GM12801 (cell line): ENCODE data around the gene AKIRIN2.

ENCODE experiments used
- TF ChIP-seq, protein P1 (sequence below): IDR thresholded peaks from one replicate; pipeline ENCODE4 v1.5.1; 2011; ENCODE audit warnings: control low read depth; ENCODE audit not compliant: insufficient read length; ENCODE audit errors: extremely low read depth

The AKIRIN2 gene

DNA sequence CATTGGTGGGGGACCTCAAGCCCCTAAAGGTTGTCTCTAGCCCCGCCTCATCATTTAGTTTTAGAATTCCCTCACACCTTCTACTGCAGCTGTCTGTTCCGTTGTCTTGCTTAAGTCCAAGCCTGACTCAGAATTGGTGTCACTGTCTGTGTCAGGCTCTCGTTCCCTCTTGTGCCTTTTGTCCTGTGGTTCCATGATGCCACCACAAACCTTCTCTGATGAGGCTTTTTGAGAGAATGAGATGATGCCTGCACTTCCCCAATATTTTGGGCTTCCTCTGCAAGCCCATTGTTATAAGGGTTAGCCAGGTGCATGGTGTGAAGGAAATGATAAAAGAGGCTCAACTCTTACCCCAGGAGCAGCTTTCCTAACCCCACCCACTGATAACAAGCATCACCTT lies 8.1 kb upstream of the AKIRIN2 start:
- TF ChIP-seq, protein P1, sequence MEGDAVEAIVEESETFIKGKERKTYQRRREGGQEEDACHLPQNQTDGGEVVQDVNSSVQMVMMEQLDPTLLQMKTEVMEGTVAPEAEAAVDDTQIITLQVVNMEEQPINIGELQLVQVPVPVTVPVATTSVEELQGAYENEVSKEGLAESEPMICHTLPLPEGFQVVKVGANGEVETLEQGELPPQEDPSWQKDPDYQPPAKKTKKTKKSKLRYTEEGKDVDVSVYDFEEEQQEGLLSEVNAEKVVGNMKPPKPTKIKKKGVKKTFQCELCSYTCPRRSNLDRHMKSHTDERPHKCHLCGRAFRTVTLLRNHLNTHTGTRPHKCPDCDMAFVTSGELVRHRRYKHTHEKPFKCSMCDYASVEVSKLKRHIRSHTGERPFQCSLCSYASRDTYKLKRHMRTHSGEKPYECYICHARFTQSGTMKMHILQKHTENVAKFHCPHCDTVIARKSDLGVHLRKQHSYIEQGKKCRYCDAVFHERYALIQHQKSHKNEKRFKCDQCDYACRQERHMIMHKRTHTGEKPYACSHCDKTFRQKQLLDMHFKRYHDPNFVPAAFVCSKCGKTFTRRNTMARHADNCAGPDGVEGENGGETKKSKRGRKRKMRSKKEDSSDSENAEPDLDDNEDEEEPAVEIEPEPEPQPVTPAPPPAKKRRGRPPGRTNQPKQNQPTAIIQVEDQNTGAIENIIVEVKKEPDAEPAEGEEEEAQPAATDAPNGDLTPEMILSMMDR = no peak

DNA sequence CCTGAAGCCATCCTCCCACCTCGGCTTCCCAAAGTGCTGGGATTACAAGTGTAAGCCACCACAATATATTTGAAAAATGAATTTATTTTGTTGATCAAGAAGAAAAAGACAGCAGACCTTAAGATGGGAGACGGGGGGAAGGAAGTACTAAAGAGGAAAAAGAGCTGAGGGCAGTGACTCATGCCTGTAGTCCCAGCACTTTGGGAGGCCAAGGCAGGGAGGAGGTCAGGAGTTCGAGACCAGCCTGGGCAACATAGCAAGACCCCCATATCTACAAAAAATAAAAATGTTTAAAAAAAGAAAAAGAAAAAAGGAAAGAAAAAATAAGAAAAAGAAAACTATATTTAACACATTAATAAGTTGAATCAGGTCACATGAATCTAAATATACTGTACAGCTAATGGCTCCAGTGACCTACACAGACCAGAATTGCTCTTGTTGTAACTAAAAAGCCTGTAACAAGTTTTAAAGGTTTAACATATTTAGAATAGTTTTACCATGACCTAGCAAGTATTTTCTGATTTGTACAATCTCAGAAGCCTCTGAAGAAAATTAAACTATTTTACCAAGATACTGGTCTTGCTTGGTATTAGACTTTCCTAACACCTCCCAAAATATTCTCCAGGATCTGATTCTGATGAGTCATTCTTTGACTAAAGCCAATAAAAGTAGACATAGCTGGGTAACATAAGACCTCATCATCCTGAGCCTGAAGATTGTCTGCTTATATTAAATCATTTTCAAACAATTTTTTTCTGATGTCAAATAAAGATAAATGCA lies 4.3 kb upstream of the AKIRIN2 start:
- TF ChIP-seq, protein P1 = no peak

DNA sequence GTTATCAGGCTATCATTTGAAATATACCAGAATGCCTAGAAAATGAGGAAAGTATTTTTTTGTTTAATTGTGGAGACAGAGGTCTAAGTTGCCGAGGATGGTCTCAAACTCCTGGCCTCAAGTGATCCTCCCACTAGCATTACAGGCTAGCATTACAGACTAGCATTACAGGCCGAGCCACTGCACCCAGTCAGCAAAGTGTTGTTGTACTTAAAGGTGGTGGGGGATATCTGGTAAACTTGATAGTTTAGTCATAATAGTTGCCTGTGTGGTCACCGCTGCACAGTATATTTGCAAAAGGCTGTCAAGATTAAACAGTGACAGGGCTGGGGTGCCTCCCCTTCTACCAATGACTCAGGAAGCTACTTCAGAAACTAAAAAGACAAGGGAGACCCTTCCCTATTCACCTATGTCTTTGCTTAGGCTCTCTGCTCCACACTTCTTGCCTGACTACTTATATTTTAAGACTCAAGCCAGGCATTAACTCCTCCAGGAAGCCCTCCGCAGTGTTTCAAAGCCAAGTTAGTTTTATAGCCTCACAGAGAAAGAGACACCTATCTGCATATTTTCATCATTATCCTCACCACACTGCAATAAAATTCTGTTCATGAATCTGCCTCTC lies 3.1 kb upstream of the AKIRIN2 start:
- TF ChIP-seq, protein P1 = no peak

DNA sequence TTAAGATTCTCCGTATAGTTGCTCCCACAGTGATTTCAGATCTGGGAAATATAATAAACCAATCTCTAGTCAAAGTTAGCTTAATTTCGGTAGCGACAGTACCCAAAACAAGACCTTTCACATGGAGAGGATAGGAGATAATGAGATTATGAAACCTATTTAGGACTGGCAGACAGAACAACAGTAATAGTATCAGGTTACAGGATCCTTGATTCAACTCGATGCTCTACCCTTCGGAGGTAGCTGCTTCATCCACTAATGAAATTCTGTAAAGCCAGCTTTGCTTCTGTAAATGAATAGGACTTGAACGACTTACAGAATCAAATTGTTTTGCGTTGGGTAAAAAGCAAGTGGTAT lies 534 bp upstream of the AKIRIN2 start:
- TF ChIP-seq, protein P1 = no peak

DNA sequence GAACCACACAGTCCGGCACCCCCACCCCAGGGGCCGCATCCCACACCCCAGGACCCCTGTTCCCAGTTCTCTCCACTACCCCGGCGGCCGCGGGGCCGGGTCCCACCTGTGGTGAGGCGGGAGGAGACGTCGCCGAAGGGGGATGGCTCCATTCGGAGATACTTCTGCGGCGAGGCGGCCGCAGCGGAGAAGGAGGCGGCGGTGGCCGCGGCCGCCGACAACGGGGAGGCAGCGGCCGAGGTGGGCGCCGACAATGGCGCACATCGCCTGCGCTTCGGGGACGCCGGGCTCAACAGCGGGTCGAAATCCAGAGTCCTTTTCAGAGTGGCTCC lies 723 bp downstream of the AKIRIN2 start:
- TF ChIP-seq, protein P1 = no peak

DNA sequence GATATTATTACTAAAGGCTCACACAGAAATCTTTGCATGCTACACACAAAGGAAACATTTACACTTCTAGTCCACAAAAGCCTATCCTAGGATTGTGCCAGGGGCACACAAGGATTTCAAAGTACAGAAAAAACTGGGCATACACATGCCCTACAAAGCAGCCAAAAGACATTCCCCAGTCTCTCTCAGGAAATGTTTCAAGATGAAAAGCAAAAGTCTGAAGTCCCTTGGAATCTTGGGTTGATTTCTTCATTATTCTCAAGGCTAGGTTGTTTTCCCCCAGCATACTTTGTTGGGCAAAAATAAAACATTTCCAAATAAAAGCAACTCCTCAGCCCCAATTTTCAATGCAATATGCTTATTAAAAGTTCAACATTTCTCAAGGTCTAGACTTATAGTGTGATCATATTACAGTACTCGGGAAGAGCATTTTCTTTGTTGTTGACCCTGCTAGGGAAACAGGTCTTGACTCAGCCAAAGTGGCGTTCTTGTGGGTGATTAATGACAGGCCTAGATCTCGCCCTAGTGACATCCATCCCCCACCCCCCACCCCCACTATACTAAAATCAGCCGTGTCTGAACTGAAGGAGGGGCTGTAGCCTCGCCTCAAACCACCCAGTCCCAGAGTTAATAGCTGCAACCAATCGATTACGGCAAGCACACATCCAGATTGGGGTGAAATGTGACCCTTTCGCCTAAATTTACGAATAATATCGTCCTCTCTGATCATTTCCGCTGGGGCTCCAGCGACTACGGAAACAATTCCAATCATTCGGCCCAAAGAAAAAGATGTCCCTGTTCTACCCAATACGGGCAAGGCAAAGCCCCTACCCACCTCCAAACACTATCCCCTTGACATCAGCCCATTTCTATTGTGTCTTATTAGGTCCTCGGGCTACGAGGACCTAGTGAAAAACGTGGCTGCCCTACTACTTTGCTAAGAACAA lies 1.4 kb downstream of the AKIRIN2 start:
- TF ChIP-seq, protein P1 = no peak

DNA sequence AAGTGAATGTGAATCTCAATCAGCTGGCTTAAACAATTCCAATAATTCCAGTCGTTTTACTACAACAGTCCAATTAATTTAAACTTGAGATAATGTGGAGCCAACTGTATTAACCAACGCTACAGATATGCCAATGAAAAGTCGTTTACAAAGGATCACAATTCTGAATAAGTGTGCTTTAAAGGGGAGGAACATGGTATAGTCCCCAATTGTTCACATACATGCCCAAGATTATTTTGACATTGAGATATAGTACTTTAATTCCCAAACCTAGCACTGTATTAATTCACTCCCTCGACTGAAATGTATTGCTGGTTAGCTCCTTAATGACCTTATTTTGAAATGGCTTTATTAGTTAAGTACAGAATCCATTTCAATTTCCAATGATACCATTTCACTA lies 2.5 kb downstream of the AKIRIN2 start:
- TF ChIP-seq, protein P1 = no peak
